ENCODE data around the gene SNRPD2.
A peak's percentile ranks its signal among the peaks of the same experiment; 100 is the strongest.

The SNRPD2 gene

DNA sequence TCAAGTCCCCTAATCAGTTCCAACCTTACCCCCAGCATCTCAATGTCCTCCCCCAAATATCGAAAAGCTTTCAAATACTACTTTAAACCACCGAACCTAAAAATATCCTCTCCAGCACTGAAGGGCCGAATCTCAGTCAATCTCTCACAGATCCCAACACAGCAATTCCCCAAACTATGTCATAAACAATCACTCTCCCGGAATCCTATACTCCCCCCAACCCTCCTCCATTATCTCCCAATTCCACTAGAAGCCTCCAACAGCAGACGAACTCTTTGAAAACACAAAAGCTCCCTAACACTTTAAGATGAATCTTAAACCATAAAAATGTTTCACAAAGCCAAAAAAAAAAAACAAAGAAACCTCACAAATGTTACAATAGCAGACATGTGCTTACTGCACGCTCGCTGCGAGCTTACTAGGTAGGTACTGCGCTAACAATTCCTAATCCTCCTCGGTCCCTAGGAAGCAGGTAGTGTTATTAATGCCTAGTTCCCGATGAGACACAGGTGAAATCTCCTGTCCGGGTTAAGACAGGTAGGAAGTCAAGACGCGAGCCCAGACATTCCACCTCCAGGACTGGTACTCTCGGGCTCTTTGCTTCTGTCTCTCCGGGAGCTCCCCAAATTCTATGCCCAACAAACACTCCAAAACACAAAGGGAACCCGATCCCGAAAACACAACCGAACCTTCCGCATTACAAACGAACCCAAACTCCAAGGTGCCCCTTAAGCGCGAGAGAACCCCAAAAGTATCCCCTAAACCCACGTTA, 24.8 kb upstream of the SNRPD2 start:
- peak overlapping the region; percentile 51 for H3K27ac ChIP-seq (ENCODE audit: low read length)
- H3K9ac ChIP-seq (ENCODE audit: low read depth, low read length): peak overlapping the region; percentile 94
- no peaks in the 10 kb centered on the region for H3K27me3 ChIP-seq (ENCODE audit: insufficient read depth, low read length)
- peaks cover 15% of the 10 kb centered on the region for H3K4me1 ChIP-seq (ENCODE audit: insufficient read depth, low read length)
- H3K4me3 ChIP-seq (ENCODE audit: low read length): peak overlapping the region; percentile 85
- H3K36me3 ChIP-seq (ENCODE audit: insufficient read depth, low read depth, low read length): peaks cover 21% of the 10 kb centered on the region
- H3K9me3 ChIP-seq (ENCODE audit: insufficient read depth, low read depth, low read length): no peaks in the 10 kb centered on the region

DNA sequence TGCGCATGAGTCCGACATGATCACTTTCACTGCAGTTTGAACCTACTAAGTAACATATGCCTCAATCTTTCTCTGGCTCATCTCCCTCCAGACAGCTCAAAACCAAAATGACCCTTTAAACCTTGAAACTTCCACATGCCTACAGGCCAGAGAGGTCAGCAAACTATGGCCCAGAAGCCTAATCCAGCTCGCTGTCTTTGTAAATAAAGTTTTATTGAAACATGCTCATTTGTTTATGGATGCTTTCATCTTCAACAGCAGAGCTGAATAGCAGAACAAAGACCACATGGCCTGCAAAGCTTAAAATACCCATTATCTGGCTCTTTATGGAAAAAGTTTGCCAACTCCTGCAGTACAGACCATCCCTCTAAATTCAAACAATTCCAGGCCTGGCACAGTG, 23.4 kb upstream of the SNRPD2 start:
- Histone ChIP-seq H3K4me3 (ENCODE audit: low read length) (peak overlapping the region; percentile 13; the same call in 1 of the 2 replicates), H3K9me3 (ENCODE audit: insufficient read depth, low read depth, low read length) (no peaks in the 10 kb centered on the region), H3K36me3 (ENCODE audit: insufficient read depth, low read depth, low read length) (peaks cover 27% of the 10 kb centered on the region), H3K27me3 (ENCODE audit: insufficient read depth, low read length) (no peaks in the 10 kb centered on the region), H3K9ac (ENCODE audit: low read depth, low read length) (peak overlapping the region; percentile 94; the same call in 1 of the 2 replicates), H3K4me1 (ENCODE audit: insufficient read depth, low read length) (peaks cover 15% of the 10 kb centered on the region), H3K27ac (ENCODE audit: low read length) (no peak overlapping the region)

DNA sequence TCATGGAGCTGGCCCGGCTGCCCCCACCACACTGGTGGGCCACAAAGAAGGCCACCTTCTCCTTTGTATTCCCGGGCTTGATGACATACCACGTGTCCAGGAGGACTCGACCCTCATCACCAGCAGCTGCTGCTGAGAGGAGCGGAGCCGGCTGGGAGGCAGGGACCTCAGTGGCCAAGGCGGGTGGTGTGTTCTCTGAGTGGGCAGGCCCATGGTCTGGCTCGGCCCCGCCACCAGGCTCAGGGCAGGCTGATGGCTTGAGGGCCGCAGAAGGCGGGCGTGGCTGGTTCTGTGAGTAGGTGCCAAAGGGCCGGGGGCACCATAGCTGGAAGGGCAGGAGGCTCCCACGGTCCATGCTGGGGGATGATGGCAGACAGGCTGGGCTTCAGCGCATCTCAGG, 21.4 kb upstream of the SNRPD2 start:
- no peaks in the 10 kb centered on the region for H3K27me3 ChIP-seq (ENCODE audit: insufficient read depth, low read length)
- no peaks in the 10 kb centered on the region for H3K9me3 ChIP-seq (ENCODE audit: insufficient read depth, low read depth, low read length)
- peaks cover 19% of the 10 kb centered on the region; the same call in 1 of the 2 replicates for H3K36me3 ChIP-seq (ENCODE audit: insufficient read depth, low read depth, low read length)
- H3K4me1 ChIP-seq (ENCODE audit: insufficient read depth, low read length): peaks cover 9% of the 10 kb centered on the region
- H3K9ac ChIP-seq (ENCODE audit: low read depth, low read length): no peak overlapping the region
- H3K27ac ChIP-seq (ENCODE audit: low read length): no peak overlapping the region
- H3K4me3 ChIP-seq (ENCODE audit: low read length): no peak overlapping the region

DNA sequence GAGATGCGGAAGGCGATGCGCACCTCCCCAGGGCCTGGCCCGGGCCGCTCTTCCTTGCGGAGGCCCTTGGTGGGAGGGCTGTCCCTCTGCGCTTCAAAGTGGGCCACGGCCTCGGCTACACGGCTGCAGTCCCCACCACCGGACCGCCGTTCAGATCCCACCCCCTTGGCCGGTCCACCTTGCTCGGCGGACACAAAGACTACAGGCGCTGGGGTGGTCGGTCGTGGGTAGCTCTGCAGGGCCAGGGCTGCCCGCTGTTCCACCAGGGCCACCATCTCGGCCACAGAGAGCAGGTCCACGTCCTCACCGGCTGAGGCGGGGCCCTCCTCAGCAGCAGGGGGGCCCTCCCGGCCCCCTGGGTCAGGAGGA, 20.9 kb upstream of the SNRPD2 start:
- H3K27ac ChIP-seq (ENCODE audit: low read length): no peak overlapping the region
- no peak overlapping the region for H3K9ac ChIP-seq (ENCODE audit: low read depth, low read length)
- no peaks in the 10 kb centered on the region for H3K27me3 ChIP-seq (ENCODE audit: insufficient read depth, low read length)
- H3K4me1 ChIP-seq (ENCODE audit: insufficient read depth, low read length): peaks cover 7% of the 10 kb centered on the region
- H3K4me3 ChIP-seq (ENCODE audit: low read length): no peak overlapping the region
- H3K9me3 ChIP-seq (ENCODE audit: insufficient read depth, low read depth, low read length): no peaks in the 10 kb centered on the region
- peaks cover 19% of the 10 kb centered on the region; the same call in 1 of the 2 replicates for H3K36me3 ChIP-seq (ENCODE audit: insufficient read depth, low read depth, low read length)

DNA sequence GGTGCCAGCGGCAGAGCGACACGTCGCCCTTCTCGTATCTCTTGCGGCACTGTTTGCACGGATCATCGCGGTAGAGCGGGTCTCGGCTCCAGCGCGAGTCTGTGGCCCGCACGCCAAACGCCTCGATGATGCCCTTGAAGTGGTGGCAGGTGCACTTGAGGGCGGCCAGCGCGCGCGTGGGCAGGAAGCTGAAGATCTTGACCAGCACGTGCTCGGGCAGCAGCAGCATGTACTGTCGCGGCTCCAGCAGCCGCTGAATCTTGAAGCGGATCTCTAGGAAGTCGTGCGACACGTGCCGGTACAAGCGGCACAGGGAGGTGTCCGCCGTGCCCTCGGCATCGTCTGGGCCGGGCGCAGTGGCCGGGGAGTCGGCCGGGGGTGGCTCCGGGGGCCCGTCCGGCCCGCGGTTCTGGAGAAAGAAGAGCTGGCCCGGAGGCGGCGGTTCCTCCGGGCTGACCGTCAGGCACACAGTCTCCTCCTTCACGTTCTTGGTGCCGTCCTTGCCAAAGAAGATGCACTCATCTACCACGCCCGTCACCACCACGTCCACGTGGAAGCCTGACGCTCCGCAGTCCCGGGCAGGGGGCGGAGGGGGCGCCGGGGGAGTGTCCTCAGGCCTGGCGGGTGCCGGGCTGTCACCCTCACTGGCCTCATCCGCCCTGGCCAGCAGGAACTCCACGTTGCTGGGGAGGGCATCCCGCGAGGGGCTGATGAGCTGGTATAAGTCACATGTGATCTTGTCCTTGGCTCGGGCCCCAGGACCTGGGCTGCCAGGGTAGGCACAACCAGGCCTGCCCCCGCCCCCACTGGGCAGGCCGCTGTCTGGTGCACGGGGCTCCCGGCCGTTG, 20.3 kb upstream of the SNRPD2 start:
- Histone ChIP-seq H3K4me3 (ENCODE audit: low read length) (no peak overlapping the region), H3K27me3 (ENCODE audit: insufficient read depth, low read length) (no peaks in the 10 kb centered on the region), H3K27ac (ENCODE audit: low read length) (no peak overlapping the region), H3K4me1 (ENCODE audit: insufficient read depth, low read length) (peaks cover 7% of the 10 kb centered on the region), H3K9ac (ENCODE audit: low read depth, low read length) (no peak overlapping the region), H3K9me3 (ENCODE audit: insufficient read depth, low read depth, low read length) (no peaks in the 10 kb centered on the region), H3K36me3 (ENCODE audit: insufficient read depth, low read depth, low read length) (peaks cover 19% of the 10 kb centered on the region; the same call in 1 of the 2 replicates)

DNA sequence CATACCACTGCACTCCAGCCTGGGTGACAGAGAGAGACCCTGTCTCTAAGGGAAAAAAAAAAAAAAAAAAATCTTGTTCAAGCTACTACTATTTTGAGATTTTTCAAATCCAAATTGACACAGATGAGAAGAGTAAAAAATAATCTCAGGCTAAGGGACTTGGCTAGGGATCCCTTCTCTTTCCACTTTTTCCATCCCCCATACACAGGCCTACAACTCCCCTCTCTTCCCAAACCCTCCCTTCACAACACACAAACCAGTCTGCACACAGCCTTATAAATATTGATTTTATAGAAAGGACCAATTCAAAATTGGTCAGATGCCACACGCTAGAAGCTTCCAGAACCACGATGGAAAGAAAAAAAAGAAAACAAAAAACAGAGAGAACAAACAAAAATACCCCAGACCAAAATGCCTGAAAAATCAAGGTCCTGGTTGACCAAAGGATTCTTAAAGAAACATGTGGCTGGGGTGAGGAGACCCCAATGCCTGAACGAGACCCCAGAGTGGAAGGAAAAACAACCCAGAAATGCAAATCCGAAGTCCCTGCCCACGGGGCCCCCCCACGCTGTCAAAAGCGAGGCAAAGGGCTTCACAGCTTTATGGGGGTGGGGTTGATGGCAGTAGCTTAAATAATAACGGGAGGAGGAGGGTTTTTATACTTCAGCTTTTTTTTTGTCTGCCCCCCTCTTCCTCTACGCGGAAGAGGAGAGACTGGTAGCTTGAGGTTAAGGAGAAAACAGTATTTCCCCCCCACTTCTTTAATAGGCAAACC, 18.8 kb upstream of the SNRPD2 start:
- Histone ChIP-seq H3K4me3 (ENCODE audit: low read length) (no peak overlapping the region), H3K4me1 (ENCODE audit: insufficient read depth, low read length) (peaks cover 2% of the 10 kb centered on the region; the same call in 1 of the 2 replicates), H3K27ac (ENCODE audit: low read length) (no peak overlapping the region), H3K9me3 (ENCODE audit: insufficient read depth, low read depth, low read length) (no peaks in the 10 kb centered on the region), H3K36me3 (ENCODE audit: insufficient read depth, low read depth, low read length) (peaks cover 19% of the 10 kb centered on the region; the same call in 1 of the 2 replicates), H3K9ac (ENCODE audit: low read depth, low read length) (no peak overlapping the region), H3K27me3 (ENCODE audit: insufficient read depth, low read length) (no peaks in the 10 kb centered on the region)

DNA sequence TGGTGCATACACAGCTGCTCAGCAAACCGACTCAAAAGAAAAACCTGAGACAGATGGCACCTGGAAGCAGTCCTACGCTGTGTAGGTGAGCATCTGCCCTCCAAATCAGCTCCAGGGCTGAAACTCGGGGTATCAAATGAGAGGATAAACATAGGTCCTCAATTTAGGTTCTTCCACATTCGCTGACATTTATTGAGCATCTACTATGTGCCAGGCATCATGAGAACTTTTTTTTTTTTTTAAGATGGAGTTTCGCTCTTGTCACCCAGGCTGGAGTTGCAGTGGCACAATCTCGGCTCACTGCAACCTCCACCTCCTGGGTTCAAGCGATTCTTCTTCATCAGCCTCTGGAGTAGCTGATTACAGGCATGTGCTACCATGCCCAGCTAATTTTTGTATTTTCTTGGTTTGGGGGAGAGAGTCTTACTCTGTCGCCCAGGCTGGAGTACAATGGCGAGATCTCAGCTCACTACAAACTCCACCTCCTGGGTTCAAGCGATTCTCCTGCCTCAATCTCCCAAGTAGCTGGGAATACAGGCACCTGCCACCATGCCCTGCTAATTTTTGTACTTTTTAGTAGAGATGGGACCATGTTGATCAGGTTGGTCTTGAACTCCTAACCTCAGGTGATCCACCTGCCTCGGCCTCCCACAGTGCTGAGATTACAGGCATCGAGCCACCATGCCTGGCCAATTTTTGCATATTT, 14.1 kb upstream of the SNRPD2 start:
- H3K9me3 ChIP-seq (ENCODE audit: insufficient read depth, low read depth, low read length): no peaks in the 10 kb centered on the region
- H3K36me3 ChIP-seq (ENCODE audit: insufficient read depth, low read depth, low read length): peaks cover 28% of the 10 kb centered on the region
- no peak overlapping the region for H3K4me3 ChIP-seq (ENCODE audit: low read length)
- no peaks in the 10 kb centered on the region for H3K27me3 ChIP-seq (ENCODE audit: insufficient read depth, low read length)
- no peaks in the 10 kb centered on the region for H3K4me1 ChIP-seq (ENCODE audit: insufficient read depth, low read length)
- no peak overlapping the region for H3K9ac ChIP-seq (ENCODE audit: low read depth, low read length)
- H3K27ac ChIP-seq (ENCODE audit: low read length): no peak overlapping the region

DNA sequence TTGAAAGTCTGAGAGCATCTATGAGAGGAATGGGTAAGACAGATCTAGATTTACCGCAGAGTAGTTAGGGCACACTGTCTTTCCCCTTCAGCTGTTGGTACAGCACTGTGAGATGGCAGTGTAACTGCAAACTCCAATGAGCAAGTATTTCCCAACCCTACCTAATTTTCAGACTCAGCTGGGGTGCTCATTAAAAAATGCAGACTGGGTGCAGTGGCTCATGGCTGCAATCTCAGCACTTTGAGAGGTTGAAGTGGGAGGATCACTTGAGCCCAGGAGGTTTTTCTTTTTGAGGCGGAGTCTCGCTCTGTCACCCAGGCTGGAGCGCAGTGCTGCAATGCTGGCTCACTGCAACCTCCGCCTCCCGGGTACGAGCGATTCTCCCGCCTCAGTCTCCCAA, 13.4 kb upstream of the SNRPD2 start:
- Histone ChIP-seq H3K9ac (ENCODE audit: low read depth, low read length) (no peak overlapping the region), H3K27me3 (ENCODE audit: insufficient read depth, low read length) (no peaks in the 10 kb centered on the region), H3K27ac (ENCODE audit: low read length) (no peak overlapping the region), H3K9me3 (ENCODE audit: insufficient read depth, low read depth, low read length) (no peaks in the 10 kb centered on the region), H3K4me1 (ENCODE audit: insufficient read depth, low read length) (no peaks in the 10 kb centered on the region), H3K36me3 (ENCODE audit: insufficient read depth, low read depth, low read length) (peaks cover 24% of the 10 kb centered on the region), H3K4me3 (ENCODE audit: low read length) (no peak overlapping the region)

DNA sequence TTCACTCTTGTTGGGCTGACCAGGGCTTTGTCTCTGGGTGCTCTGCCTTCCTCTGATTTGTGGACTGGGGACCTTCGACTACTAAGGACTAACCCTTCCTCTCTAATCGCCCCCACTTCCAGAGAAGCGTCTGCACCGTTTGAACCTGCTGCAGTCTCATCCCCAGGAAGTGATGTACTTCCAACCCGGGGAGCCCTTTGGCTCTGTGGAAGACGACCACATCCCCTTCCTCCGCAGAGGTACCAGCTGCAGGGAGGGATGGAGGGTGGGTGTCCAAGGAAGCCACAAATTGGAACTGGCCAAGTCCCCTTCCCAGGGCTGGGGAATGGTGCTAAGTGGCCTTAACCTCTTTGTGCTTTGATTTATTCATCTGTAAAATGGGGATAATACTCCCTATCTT, 9.9 kb upstream of the SNRPD2 start:
- Histone ChIP-seq H3K27ac (ENCODE audit: low read length) (no peak overlapping the region), H3K36me3 (ENCODE audit: insufficient read depth, low read depth, low read length) (peaks cover 42% of the 10 kb centered on the region), H3K4me3 (ENCODE audit: low read length) (no peak overlapping the region), H3K4me1 (ENCODE audit: insufficient read depth, low read length) (no peaks in the 10 kb centered on the region), H3K27me3 (ENCODE audit: insufficient read depth, low read length) (no peaks in the 10 kb centered on the region), H3K9ac (ENCODE audit: low read depth, low read length) (no peak overlapping the region), H3K9me3 (ENCODE audit: insufficient read depth, low read depth, low read length) (no peaks in the 10 kb centered on the region)

DNA sequence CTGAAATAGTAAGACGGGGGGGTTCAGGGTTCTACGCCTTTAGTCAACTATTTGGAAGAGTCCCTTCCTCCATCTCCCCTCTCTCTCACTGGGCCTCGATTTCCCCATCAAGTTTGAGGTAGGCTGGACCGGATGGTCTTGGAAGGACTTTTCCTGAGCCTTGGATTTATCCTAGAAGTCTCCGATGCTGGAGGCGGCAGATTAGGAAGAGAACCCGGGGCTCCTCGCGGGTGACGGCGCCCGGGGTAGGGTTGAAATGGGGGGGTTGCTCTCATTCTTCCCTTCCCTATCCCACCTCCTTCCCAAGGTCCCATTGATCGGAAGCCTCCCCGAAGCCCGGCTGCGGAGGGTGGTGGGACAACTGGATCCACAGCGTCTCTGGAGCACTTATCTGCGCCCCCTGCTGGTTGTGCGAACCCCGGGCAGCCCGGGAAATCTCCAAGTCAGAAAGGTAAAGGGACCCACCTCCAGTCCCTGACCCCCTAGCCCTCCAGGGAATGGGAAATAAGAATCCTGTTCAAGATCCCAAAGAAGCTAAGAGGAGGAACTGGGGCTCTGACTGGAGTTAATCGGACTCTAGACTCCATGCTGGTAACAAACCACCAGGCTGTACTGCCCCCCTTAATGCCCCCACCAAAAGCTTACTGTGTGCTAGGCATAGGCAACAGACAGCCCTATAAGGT, 1.5 kb upstream of the SNRPD2 start:
- H3K9me3 ChIP-seq (ENCODE audit: insufficient read depth, low read depth, low read length): no peaks in the 10 kb centered on the region
- H3K4me1 ChIP-seq (ENCODE audit: insufficient read depth, low read length): peaks cover 3% of the 10 kb centered on the region
- peaks cover 43% of the 10 kb centered on the region for H3K36me3 ChIP-seq (ENCODE audit: insufficient read depth, low read depth, low read length)
- H3K9ac ChIP-seq (ENCODE audit: low read depth, low read length): peak overlapping the region; percentile 98
- no peaks in the 10 kb centered on the region for H3K27me3 ChIP-seq (ENCODE audit: insufficient read depth, low read length)
- H3K4me3 ChIP-seq (ENCODE audit: low read length): peak overlapping the region; percentile 96
- peak overlapping the region; percentile 28 for H3K27ac ChIP-seq (ENCODE audit: low read length)

Data from iPS-20b (cell line).